22Rv1 (cell line): Measurements from ENCODE around the gene AGRN.

Experiments
- CTCF ChIP-seq: fragments of 450-650 bp; IDR thresholded peaks from 2 replicates; pipeline ENCODE4 v1.5.1; 2017; ENCODE audit warnings: mild to moderate bottlenecking
- ZFX ChIP-seq: fragments of 450-650 bp; IDR thresholded peaks from 2 replicates; pipeline ENCODE4 v1.6.1; 2017; ENCODE audit warnings: antibody characterized with exemption, borderline replicate concordance

- no peak for TF ChIP-seq CTCF
- no peak for TF ChIP-seq ZFX
Measured at GRCh38 chr1:972726-973458, 47.0 kb upstream of the AGRN start.
